Heart left ventricle (tissue), 16 donors: ENCODE data around the gene AKAP7. TPM values are rescaled to one million over a fixed set of nuclear protein-coding genes. Genes with fewer than 3 reads are reported as not detected.
A peak's percentile ranks its signal among the peaks of the same experiment; 100 is the strongest.

ENCODE experiments used
- ATAC-seq, 4 donors: fragments of 200-7000 bp; cut with Tn5 transposase; one replicate each; pipeline ENCODE4 v1.9.1; 2020 to 2022; ENCODE audit warnings: moderate library complexity in 4 of 4, mild to moderate bottlenecking in 3 of 4, moderate number of reproducible peaks in 1 of 4
- DNase-seq, 5 donors: peaks; one replicate each; pipeline ENCODE4 v3.0.0-alpha.2; 2020
- H3K27ac ChIP-seq, 12 donors: fragments of 200-600 bp; sonication (generic) in 4 of 12; one replicate each; pipeline versions ENCODE4 v1.5.0 to v1.8.0; 2016 to 2022; ENCODE audit warnings: mild to moderate bottlenecking in 2 of 12
- H3K27me3 ChIP-seq, 9 donors: fragments of 200-600 bp; sonication (generic) in 2 of 9; one replicate each; pipeline versions ENCODE4 v1.5.1 to v1.8.0; 2016 to 2022; ENCODE audit warnings: mild to moderate bottlenecking in 3 of 9
- H3K36me3 ChIP-seq, 9 donors: fragments of 200-600 bp; sonication (generic) in 2 of 9; one replicate each; pipeline versions ENCODE4 v1.5.0 to v1.8.0; 2018 to 2022; ENCODE audit warnings: mild to moderate bottlenecking in 2 of 9
- H3K4me1 ChIP-seq, 12 donors: fragments of 200-600 bp; sonication (generic) in 4 of 12; one replicate each; pipeline versions ENCODE4 v1.5.0 to v1.8.0; 2016 to 2022; ENCODE audit warnings: mild to moderate bottlenecking in 3 of 12
- H3K4me3 ChIP-seq, 12 donors: fragments of 200-600 bp; sonication (generic) in 4 of 12; one replicate each; pipeline versions ENCODE4 v1.5.0 to v1.8.0; 2017 to 2022; ENCODE audit warnings: mild to moderate bottlenecking in 9 of 12, moderate library complexity in 4 of 12
- H3K9me3 ChIP-seq, 12 donors: fragments of 200-600 bp; sonication (generic) in 4 of 12; one replicate each; pipeline versions ENCODE4 v1.5.0 to v1.8.0; 2016 to 2022; ENCODE audit warnings: mild to moderate bottlenecking in 1 of 12
- CTCF ChIP-seq, 12 donors: fragments of 200-600 bp; sonication (generic) in 4 of 12; IDR thresholded peaks; one replicate each; pipeline versions ENCODE4 v1.5.0 to v1.8.0; 2018 to 2022; ENCODE audit warnings: antibody characterized with exemption in 12 of 12, mild to moderate bottlenecking in 5 of 12
- POLR2A ChIP-seq, 2 donors: fragments of 450-650 bp; IDR thresholded peaks; one replicate each; pipeline ENCODE4 v1.6.1; 2017; ENCODE audit warnings: antibody characterized with exemption in 2 of 2, mild to moderate bottlenecking in 2 of 2, moderate library complexity in 2 of 2
- WGBS, 4 donors: extraction: QIAGEN DNeasy Blood & Tissue Kit in 2 of 4; methylation state at CpG; one replicate each; pipeline versions ENCODE4 v1.1.5 to v1.1.7; 2013 to 2018; 5-methylcytosine and 5-hydroxymethylcytosine counted together
- intact Hi-C, 10 donors: fragments of 100-400 bp; cut with DNase I; formaldehyde crosslinking; loops; one replicate each; pipeline versions ENCODE4 v1.11.1 to v1.14.2; 2022
- polyA plus RNA-seq, 2 donors: library from polyadenylated mRNA; stranded (reverse); fragments of 200-250 nt; gene quantifications; one replicate each; pipeline ENCODE4 v1.2.3, GENCODE V29; 2013
- total RNA-seq, 9 donors: library from RNA; depleted of rRNA in 2 of 9; stranded (reverse); fragments of >200 nt in 2 of 9; fragmentation: NEBNext Ultra II Directional in 3 of 9; extraction: Animal tissue kit (Norgen Biotek cat#: 25700) in 3 of 9; gene quantifications; one replicate each; pipeline versions ENCODE4 v1.1.0 to v1.2.4, GENCODE V29; 2016 to 2023
- donor health status: ischemic (EF 13 %, LVEDD 7.1; RV severe dilation, severe dysfunction).
- donor health status: healthy with polysubstance abuse.
- donor health status: DM: no; HTN: yes; CAD: no.
- donor health status: DM: no; HTN: no; CAD: no.
- donor health status: ischemic (EF 25% LVEDD 6.9; RV normal size, moderate dysfunction).
- donor health status: ischemic (EF 25% LVEDD 5.7; RV mildly dilated, moderate dysfunction).
- donor health status: healthy.
- donor health status: DM: yes; HTN: yes; CAD: no.
- donor health status: ischemic (EF 35%, LVEDD 5.7; RV mildly dilated, moderate dysfunction).
- donor health status: nonischemic (EF 11% LVEDD 7.7; RV severe dilation, severe dysfunction).
- donor health status: DM: yes; HTN: yes; CAD: no.
- donor health status: PGD.
- donor health status: ischemic (EF 29% LVEDD 5.4; RV normal size, mild dysfunction).
- donor health status: nonischemic (EF 23%, LVEDD 6.1; RV moderate dilation, normal function).

Gene AKAP7
- total and polyA plus RNA-seq, 11 donors, result 2.3 to 13.5 (median 8.7) TPM

DNA sequence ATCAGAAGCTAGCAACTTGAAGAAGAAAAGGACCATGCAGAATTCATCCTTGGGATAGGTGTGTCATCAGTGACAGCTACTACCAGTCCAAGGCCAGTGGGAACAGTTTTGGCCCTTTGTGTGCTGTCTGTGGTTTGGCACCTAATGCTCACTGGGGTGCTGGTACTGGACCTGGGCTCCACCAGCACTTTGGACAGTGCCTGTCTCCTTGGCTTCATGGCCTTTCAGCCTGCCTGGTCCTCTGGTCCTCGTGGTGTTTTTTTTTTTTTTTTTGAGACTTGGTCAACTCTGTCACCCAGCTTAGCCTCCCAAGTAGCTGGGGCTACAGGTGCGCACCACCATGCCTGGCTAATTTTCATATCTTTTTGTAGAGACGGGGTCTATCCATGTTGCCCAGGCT, 56.3 kb downstream of the AKAP7 start:
- Histone ChIP-seq H3K9me3 (peaks cover 0 to 26% (median 15%) of the 10 kb centered on the region in 12 donors), H3K36me3 (peaks cover 0 to 16% (median 0%) of the 10 kb centered on the region in 9 donors), H3K27me3 (no peaks in the 10 kb centered on the region), H3K4me1 (no peaks in the 10 kb centered on the region), H3K4me3 (no peak overlapping the region), H3K27ac (no peak overlapping the region)
- no peak for ATAC-seq
- no peak for DNase-seq
- WGBS, 4 donors, result 90 to 97% (median 92%) methylated on average over 3 of the region's 3 CpGs
- TF ChIP-seq POLR2A (IDR thresholded peaks at IDR 0.05) (no peak), CTCF (IDR thresholded peaks at IDR 0.05) (no peak)
- intact Hi-C loops, result loop anchor here in 1 of 10 donors (10.0 kb wide), 1 partner anchor 343 kb away; no protein-coding TSS in a partner anchor

DNA sequence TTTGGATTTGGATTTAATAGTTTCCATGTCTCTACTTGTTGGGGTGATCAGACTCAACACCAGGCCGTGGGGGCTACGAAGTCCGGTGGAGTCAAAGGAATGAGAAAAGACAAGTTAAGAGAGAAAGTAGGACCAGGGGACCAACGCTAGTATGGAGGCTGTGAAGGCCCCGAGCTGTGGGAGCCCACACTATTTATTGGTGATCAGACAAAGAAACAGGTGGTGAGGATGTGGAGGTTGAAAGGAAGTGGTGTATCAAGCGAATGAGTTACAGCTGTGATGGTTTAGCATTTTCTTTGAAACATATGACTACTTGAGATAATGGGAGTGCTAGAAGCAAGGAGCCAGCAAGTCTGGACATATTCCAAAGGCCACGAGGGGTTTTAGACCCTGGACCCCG, 62.4 kb downstream of the AKAP7 start:
- Histone ChIP-seq H3K36me3 (peaks cover 0 to 13% (median 0%) of the 10 kb centered on the region in 9 donors), H3K4me3 (no peak overlapping the region), H3K27me3 (no peaks in the 10 kb centered on the region), H3K27ac (no peak overlapping the region), H3K9me3 (peaks cover 0 to 16% (median 8%) of the 10 kb centered on the region in 12 donors), H3K4me1 (peaks cover 0 to 6% (median 0%) of the 10 kb centered on the region in 12 donors)
- 62 to 77% (median 68%) methylated on average over 8 of the region's 8 CpGs for WGBS, 4 donors
- intact Hi-C loops, result loop anchor here in 6 of 10 donors (2.0 to 10.0 kb wide), 3 partner anchors 335 to 337 kb away; no protein-coding TSS in a partner anchor
- ATAC-seq (no peak), DNase-seq (no peak)
- TF ChIP-seq POLR2A (IDR thresholded peaks at IDR 0.05) (no peak), CTCF (IDR thresholded peaks at IDR 0.05) (no peak)

DNA sequence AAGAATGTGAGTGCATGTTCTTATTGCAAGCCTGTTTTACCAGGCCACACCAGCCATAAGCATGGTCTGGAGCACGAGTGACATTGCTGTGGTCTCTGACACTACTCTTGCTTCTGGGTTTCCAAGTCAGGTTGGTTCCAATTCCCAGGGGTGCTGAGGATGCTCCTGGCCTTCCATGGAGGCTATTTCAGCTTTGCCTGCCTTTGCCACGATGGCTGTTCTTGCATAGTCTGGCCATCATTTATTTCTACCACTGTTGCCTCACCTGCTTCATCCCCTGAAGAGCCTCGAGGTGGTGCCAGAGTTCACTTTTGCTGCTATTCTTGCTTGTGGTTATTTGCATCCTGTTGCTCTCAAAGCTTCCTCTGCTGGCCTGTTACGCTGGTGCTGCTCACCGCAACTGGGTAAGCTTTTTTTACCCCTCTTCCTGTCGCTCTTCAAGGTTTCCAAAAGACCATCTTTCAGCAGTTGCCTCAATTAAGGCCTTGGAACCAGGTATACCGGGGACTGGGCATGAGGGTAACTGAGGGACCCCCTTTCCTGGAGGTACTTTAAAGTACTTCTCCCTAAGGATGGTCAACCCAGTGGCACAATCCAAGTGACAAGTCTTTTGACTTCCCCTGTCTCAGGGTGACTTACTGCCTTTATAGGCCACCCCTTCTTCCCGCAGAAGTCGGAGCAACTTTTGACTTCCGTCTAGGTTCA, 64.5 kb downstream of the AKAP7 start:
- DNase-seq, result peak in 2 of 5 donors; percentile 25 to 40
- H3K27me3 ChIP-seq, result no peaks in the 10 kb centered on the region
- WGBS, 4 donors, result 48 to 73% (median 61%) methylated on average over 10 of the region's 10 CpGs
- no peaks in the 10 kb centered on the region for H3K9me3 ChIP-seq
- intact Hi-C loops, result loop anchor here in 9 of 10 donors (2.0 to 10.0 kb wide), 4 partner anchors 333 to 335 kb away; no protein-coding TSS in a partner anchor
- peaks cover 0 to 13% (median 0%) of the 10 kb centered on the region in 9 donors for H3K36me3 ChIP-seq
- H3K4me1 ChIP-seq, result peaks cover 0 to 6% (median 0%) of the 10 kb centered on the region in 12 donors
- H3K4me3 ChIP-seq, result peak overlapping the region in 1 of 12 donors; percentile 26
- ATAC-seq, result peak in 3 of 4 donors; percentile 78 to 88 (median 87)
- TF ChIP-seq POLR2A (IDR thresholded peaks at IDR 0.05), result no peak
- peak; percentile 17 to 72 (median 62) for TF ChIP-seq CTCF (IDR thresholded peaks at IDR 0.05)
- peak overlapping the region in 1 of 12 donors; percentile 70 for H3K27ac ChIP-seq

DNA sequence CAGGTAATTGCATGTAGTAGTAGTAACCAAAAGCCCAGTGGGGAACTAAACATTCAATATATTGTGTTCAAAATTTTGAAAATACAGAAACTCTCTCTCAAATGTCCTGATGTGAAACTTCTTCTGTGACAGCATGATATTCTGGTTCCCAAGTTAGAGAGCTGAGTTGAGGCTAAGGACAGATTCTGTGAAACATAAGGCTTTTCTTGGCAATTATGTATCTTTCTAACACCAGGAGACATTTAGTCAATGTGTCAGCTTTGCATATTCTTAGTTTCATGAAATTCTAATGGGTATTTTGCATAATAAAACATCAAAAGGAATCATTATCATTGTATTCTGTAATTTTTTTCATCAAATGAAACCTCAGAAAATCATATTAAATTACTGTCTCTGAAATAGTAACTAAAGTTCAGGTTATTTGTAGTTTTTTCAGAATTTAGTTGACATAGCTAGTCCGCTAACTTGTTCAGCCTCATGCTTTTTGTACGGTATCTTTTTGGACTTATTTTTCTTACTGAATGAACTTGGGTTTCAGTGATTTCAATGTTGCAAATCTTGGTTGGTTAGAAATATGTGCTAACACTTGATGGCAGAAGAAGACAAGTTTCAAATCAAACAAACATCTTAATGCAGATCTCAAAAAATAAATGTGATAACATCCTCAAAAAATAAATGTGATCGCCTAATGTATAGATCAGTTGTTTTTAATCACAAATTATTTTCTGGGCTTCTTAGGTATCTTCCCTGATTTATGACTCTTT, 70.4 kb downstream of the AKAP7 start:
- intact Hi-C loops, result no loop called here
- Histone ChIP-seq H3K27ac (no peak overlapping the region), H3K27me3 (no peaks in the 10 kb centered on the region), H3K4me1 (no peaks in the 10 kb centered on the region), H3K4me3 (no peak overlapping the region), H3K36me3 (peaks cover 0 to 6% (median 0%) of the 10 kb centered on the region in 9 donors), H3K9me3 (no peaks in the 10 kb centered on the region)
- ATAC-seq (no peak), DNase-seq (no peak)
- 91 to 96% (median 92%) methylated on average over 3 of the region's 3 CpGs for WGBS, 4 donors
- peak in 1 of 12 donors; percentile 7 for TF ChIP-seq CTCF (IDR thresholded peaks at IDR 0.05)
- TF ChIP-seq POLR2A (IDR thresholded peaks at IDR 0.05), result no peak
